ENCODE data around the gene RIC8A.

DNA sequence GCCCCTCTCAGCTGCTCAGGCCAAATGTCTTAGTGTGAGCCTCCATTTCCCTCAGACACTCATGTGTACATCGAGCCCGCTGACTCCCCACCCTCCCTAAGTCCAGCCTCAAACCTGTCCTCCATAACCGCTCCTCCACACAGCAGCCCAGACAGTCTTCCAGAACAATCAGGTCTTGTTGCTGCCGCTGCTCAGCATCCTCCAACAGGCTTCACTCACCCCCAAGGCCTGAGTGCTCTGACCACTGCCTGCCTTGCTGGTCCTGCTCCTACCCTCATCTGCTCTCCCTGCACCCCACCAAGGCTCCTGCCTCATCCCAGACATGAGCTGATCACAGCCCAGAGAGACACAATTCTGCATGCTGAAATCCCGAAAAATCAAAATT, 46.4 kb downstream of the RIC8A start:
- TF ChIP-seq ZNF274 (IDR thresholded peaks at IDR 0.05; ENCODE audit: borderline replicate concordance, low read depth, low read length) (no peak), POLR2AphosphoS5 (IDR thresholded peaks at IDR 0.05; ENCODE audit: control insufficient read depth, insufficient read depth, low read depth, low read length) (no peak), ZNF121 (CRISPR knock-in tag; conservative IDR thresholded peaks at IDR 0.05) (no peak), SETDB1 (IDR thresholded peaks at IDR 0.05; ENCODE audit: low read length) (no peak), EP400 (IDR thresholded peaks at IDR 0.05) (no peak), ADNP (tag; IDR thresholded peaks at IDR 0.05) (no peak), ETV1 (tag; conservative IDR thresholded peaks at IDR 0.05; ENCODE audit: low read depth) (no peak), MBD2 (IDR thresholded peaks at IDR 0.05; ENCODE audit: borderline replicate concordance, low read depth) (no peak), SMARCE1 (IDR thresholded peaks at IDR 0.05) (no peak), DIDO1 (tag; IDR thresholded peaks at IDR 0.05; ENCODE audit: low read depth) (no peak)
- TF ChIP-seq, protein P1, sequence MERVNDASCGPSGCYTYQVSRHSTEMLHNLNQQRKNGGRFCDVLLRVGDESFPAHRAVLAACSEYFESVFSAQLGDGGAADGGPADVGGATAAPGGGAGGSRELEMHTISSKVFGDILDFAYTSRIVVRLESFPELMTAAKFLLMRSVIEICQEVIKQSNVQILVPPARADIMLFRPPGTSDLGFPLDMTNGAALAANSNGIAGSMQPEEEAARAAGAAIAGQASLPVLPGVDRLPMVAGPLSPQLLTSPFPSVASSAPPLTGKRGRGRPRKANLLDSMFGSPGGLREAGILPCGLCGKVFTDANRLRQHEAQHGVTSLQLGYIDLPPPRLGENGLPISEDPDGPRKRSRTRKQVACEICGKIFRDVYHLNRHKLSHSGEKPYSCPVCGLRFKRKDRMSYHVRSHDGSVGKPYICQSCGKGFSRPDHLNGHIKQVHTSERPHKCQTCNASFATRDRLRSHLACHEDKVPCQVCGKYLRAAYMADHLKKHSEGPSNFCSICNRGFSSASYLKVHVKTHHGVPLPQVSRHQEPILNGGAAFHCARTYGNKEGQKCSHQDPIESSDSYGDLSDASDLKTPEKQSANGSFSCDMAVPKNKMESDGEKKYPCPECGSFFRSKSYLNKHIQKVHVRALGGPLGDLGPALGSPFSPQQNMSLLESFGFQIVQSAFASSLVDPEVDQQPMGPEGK (CRISPR knock-in tag; IDR thresholded peaks at IDR 0.05; ENCODE audit: borderline replicate concordance) = no peak
- TF ChIP-seq, protein P2, sequence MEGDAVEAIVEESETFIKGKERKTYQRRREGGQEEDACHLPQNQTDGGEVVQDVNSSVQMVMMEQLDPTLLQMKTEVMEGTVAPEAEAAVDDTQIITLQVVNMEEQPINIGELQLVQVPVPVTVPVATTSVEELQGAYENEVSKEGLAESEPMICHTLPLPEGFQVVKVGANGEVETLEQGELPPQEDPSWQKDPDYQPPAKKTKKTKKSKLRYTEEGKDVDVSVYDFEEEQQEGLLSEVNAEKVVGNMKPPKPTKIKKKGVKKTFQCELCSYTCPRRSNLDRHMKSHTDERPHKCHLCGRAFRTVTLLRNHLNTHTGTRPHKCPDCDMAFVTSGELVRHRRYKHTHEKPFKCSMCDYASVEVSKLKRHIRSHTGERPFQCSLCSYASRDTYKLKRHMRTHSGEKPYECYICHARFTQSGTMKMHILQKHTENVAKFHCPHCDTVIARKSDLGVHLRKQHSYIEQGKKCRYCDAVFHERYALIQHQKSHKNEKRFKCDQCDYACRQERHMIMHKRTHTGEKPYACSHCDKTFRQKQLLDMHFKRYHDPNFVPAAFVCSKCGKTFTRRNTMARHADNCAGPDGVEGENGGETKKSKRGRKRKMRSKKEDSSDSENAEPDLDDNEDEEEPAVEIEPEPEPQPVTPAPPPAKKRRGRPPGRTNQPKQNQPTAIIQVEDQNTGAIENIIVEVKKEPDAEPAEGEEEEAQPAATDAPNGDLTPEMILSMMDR (IDR thresholded peaks at IDR 0.05 in 2 of 3, conservative IDR thresholded peaks at IDR 0.05 in 1 of 3; ENCODE audit: insufficient read depth in 2 of 3, low read depth in 1 of 3, low read length in 3 of 3) = no peak
- TF ChIP-seq, protein P3, sequence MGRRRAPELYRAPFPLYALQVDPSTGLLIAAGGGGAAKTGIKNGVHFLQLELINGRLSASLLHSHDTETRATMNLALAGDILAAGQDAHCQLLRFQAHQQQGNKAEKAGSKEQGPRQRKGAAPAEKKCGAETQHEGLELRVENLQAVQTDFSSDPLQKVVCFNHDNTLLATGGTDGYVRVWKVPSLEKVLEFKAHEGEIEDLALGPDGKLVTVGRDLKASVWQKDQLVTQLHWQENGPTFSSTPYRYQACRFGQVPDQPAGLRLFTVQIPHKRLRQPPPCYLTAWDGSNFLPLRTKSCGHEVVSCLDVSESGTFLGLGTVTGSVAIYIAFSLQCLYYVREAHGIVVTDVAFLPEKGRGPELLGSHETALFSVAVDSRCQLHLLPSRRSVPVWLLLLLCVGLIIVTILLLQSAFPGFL (CRISPR knock-in tag; IDR thresholded peaks at IDR 0.05) = no peak
